OCI-LY1 (cell line): ENCODE data around the gene SLC17A7.

ENCODE experiments used
- H2AFZ ChIP-seq: fragments of 200-600 bp; sonication (generic), shearing (Covaris generic); 2 replicates; pipeline ENCODE4 v1.6.0; 2014; ENCODE audit warnings: antibody characterized with exemption, mild to moderate bottlenecking, low read length
- H3F3A ChIP-seq: fragments of 200-600 bp; sonication (generic), shearing (Covaris generic); 2 replicates; pipeline ENCODE4 v1.6.0; 2014; ENCODE audit warnings: mild to moderate bottlenecking, antibody characterized with exemption, low read length, moderate library complexity; ENCODE audit not compliant: insufficient read depth
- H3K27ac ChIP-seq: fragments of 200-600 bp; sonication (generic); 2 replicates; pipeline ENCODE4 v1.5.1; 2014; ENCODE audit warnings: low read length, mixed run types, mild to moderate bottlenecking, low read depth; ENCODE audit not compliant: poor library complexity, severe bottlenecking
- H3K27me3 ChIP-seq: fragments of 200-600 bp; sonication (generic); 2 replicates; pipeline ENCODE4 v1.6.0; 2014; ENCODE audit warnings: antibody characterized with exemption, mild to moderate bottlenecking, low read length, moderate library complexity; ENCODE audit not compliant: insufficient read depth
- H3K36me3 ChIP-seq: fragments of 200-600 bp; sonication (generic); 2 replicates; pipeline ENCODE4 v1.6.1; 2014; ENCODE audit warnings: mild to moderate bottlenecking, antibody characterized with exemption, low read length, moderate library complexity, mixed read lengths; ENCODE audit not compliant: insufficient read depth
- H3K4me1 ChIP-seq: fragments of 200-600 bp; sonication (generic); 2 replicates; pipeline ENCODE4 v1.5.1; 2014; ENCODE audit warnings: mild to moderate bottlenecking, low read length, moderate library complexity; ENCODE audit not compliant: insufficient read depth, severe bottlenecking
- H3K4me2 ChIP-seq: fragments of 200-600 bp; sonication (generic), shearing (Covaris generic); 2 replicates; pipeline ENCODE4 v1.6.1; 2014; ENCODE audit warnings: low read length
- H3K4me3 ChIP-seq: fragments of 200-600 bp; sonication (generic); 2 replicates; pipeline ENCODE4 v1.5.1; 2014; ENCODE audit warnings: low read length, low read depth, mild to moderate bottlenecking, mixed read lengths; ENCODE audit not compliant: poor library complexity, severe bottlenecking
- H3K79me2 ChIP-seq: fragments of 200-600 bp; shearing (Covaris generic); 2 replicates; pipeline ENCODE4 v1.6.1; 2016; ENCODE audit warnings: mixed run types, low read length, mixed read lengths; ENCODE audit not compliant: insufficient read depth
- H3K9ac ChIP-seq: fragments of 200-600 bp; sonication (generic), shearing (Covaris generic); 2 replicates; pipeline ENCODE4 v1.6.1; 2014; ENCODE audit warnings: mild to moderate bottlenecking, low read length, mixed read lengths
- H3K9me2 ChIP-seq: fragments of 200-600 bp; sonication (generic), shearing (Covaris generic); 2 replicates; pipeline ENCODE4 v1.6.1; 2014; ENCODE audit warnings: low read depth, mild to moderate bottlenecking, low read length, mixed read lengths
- H3K9me3 ChIP-seq: fragments of 200-600 bp; shearing (Covaris generic); 2 replicates; pipeline ENCODE4 v1.6.1; 2014; ENCODE audit warnings: low read length, mixed read lengths
- H4K20me1 ChIP-seq: fragments of 200-600 bp; sonication (generic), shearing (Covaris generic); 2 replicates; pipeline ENCODE4 v1.6.0; 2016; ENCODE audit warnings: mild to moderate bottlenecking, low read length; ENCODE audit not compliant: insufficient read depth
- EZH2 ChIP-seq: fragments of 200-600 bp; sonication (generic), shearing (Covaris generic); IDR thresholded peaks from 2 replicates; pipeline ENCODE4 v1.8.0; 2017; ENCODE audit warnings: borderline replicate concordance, mixed run types, mild to moderate bottlenecking, antibody characterized with exemption, low read length, moderate library complexity, mixed read lengths
- TF ChIP-seq, protein P1 (sequence below): fragments of 200-600 bp; sonication (generic), shearing (Covaris generic); IDR thresholded peaks from 2 replicates; pipeline ENCODE4 v1.5.1; 2017; ENCODE audit warnings: mild to moderate bottlenecking, antibody characterized with exemption, low read length, moderate library complexity, mixed read lengths

Gene SLC17A7

DNA sequence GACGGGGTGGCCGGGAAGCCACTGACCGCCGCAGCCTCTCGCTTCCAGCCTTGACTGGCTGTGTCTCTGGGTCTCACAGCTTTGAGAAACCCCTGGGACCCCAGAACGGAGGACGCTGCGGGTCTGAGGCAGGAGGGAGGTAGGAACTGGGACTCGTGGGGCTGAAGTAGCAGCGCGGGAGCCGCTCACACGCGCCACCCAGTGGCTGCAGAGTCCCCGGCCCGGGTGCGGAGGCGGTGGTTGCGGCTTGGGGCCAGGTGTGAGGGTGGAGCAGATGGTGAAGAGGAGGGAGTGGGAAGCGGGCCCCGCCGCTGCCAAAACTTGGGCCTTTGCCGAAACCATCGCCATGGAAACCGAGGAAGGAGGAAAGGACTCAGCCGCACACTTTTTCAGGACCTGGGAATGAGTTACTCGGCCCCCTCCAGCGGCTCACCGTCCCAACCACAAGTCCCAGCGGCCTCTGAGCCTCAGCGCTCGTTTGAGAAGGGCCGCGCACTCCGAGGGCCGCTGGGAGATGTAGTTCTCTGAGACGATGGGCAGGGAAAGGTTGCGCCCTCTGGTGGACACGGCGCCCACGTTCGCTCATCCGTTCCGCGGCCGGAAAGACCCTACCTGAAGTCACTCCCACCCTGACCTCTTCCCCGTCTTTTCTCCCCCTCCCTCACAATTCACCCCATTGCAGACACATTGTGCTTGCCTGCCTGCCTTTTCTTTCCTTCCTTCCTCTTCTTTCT, 2.2 kb upstream of the SLC17A7 start:
- Histone ChIP-seq H3K27ac (peak overlapping the region; percentile 39), H3K9me3 (no peaks in the 10 kb centered on the region), H3K27me3 (peaks cover 19% of the 10 kb centered on the region), H2AFZ (peak overlapping the region; percentile 29), H3F3A (peaks cover 6% of the 10 kb centered on the region), H3K9ac (peak overlapping the region; percentile 72), H3K4me2 (peak overlapping the region; percentile 85), H3K36me3 (peaks cover 17% of the 10 kb centered on the region), H3K4me3 (peak overlapping the region; percentile 69), H4K20me1 (no peaks in the 10 kb centered on the region), H3K79me2 (no peaks in the 10 kb centered on the region), H3K4me1 (peaks cover 5% of the 10 kb centered on the region), H3K9me2 (no peaks in the 10 kb centered on the region)
- TF ChIP-seq, protein P1, sequence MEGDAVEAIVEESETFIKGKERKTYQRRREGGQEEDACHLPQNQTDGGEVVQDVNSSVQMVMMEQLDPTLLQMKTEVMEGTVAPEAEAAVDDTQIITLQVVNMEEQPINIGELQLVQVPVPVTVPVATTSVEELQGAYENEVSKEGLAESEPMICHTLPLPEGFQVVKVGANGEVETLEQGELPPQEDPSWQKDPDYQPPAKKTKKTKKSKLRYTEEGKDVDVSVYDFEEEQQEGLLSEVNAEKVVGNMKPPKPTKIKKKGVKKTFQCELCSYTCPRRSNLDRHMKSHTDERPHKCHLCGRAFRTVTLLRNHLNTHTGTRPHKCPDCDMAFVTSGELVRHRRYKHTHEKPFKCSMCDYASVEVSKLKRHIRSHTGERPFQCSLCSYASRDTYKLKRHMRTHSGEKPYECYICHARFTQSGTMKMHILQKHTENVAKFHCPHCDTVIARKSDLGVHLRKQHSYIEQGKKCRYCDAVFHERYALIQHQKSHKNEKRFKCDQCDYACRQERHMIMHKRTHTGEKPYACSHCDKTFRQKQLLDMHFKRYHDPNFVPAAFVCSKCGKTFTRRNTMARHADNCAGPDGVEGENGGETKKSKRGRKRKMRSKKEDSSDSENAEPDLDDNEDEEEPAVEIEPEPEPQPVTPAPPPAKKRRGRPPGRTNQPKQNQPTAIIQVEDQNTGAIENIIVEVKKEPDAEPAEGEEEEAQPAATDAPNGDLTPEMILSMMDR = peak; percentile 80
- TF ChIP-seq EZH2 = no peak

DNA sequence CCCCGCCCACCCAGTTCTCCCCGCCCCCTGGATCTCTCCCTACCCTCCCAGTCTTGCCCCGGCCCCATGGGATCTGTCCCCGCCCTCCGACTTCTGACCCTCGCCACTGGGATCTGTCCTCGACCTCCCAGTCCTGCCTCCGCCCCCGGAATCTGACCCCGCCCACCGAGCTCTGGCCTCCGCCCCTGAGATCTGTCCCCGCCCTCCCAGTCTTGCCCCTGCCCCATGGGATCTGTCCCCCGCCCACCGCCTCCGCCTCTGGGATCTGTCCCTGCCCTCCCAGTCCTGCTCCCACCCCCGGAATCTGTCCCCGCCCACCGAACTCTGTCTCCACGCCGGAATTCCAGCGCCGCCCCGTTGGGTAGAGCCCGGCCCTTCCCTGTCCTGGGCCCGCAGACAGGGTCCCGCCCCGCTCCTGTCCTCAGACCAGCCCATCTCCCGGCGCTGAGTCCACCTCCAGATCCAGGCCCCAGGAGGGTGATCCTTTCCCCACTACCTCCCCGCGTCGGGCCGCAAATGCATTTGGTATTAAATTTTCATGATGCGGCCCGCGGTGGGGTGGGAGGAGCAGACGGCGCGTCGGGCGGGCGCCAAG, 1.5 kb upstream of the SLC17A7 start:
- Histone ChIP-seq H3F3A (peaks cover 6% of the 10 kb centered on the region), H2AFZ (peak overlapping the region; percentile 29), H3K4me3 (peak overlapping the region; percentile 69), H3K79me2 (no peaks in the 10 kb centered on the region), H3K9me3 (no peaks in the 10 kb centered on the region), H3K27me3 (peaks cover 19% of the 10 kb centered on the region), H3K36me3 (peaks cover 13% of the 10 kb centered on the region), H3K4me1 (peaks cover 5% of the 10 kb centered on the region), H3K27ac (no peak overlapping the region), H4K20me1 (no peaks in the 10 kb centered on the region), H3K9me2 (no peaks in the 10 kb centered on the region), H3K9ac (peak overlapping the region; percentile 72), H3K4me2 (peak overlapping the region; percentile 85)
- TF ChIP-seq, protein P1 = no peak
- no peak for TF ChIP-seq EZH2

DNA sequence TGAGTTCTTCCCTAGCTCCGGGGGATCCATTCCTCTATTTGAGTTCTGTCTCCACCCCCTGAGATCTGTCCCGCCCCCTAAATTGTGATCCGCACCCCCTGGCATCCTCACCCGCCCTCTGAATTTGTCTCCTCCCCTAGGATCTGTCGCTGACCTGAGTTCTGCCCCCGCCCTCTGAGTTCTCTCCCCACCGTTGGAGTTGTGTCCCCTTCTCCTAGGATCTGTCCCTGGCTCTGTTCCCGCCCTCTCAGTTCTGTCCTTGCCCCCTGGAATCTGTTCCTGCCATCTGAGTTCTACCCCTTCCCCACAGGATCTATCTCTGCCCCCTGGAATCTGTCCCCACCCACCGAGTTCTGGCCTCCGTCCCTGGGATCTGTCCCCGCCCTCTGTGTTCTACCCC, 1.0 kb upstream of the SLC17A7 start:
- Histone ChIP-seq H3K4me1 (peaks cover 5% of the 10 kb centered on the region), H3K36me3 (peaks cover 10% of the 10 kb centered on the region), H3K9me2 (no peaks in the 10 kb centered on the region), H3K4me3 (peak overlapping the region; percentile 69), H3K9me3 (no peaks in the 10 kb centered on the region), H3K4me2 (peak overlapping the region; percentile 85), H4K20me1 (no peaks in the 10 kb centered on the region), H3F3A (peaks cover 6% of the 10 kb centered on the region), H3K9ac (no peak overlapping the region), H3K79me2 (no peaks in the 10 kb centered on the region), H2AFZ (no peak overlapping the region), H3K27me3 (peaks cover 19% of the 10 kb centered on the region), H3K27ac (no peak overlapping the region)
- TF ChIP-seq EZH2 = no peak
- TF ChIP-seq, protein P1 = no peak
